Left ventricle myocardium inferior (tissue), 1 donor: ENCODE results near the gene GYS1. TPM values are rescaled to one million over a fixed set of nuclear protein-coding genes. Genes with fewer than 3 reads are reported as not detected.

Experiments used
- DNase-seq: peaks from one replicate; pipeline ENCODE4 v3.0.0-alpha.2; 2020
- H3K27ac ChIP-seq: fragments of 200-600 bp; replicated peaks from 2 replicates; pipeline ENCODE4 v1.8.0; 2021
- H3K27me3 ChIP-seq: fragments of 200-600 bp; 2 replicates; pipeline ENCODE4 v1.8.0; 2021; ENCODE audit warnings: low read depth
- H3K36me3 ChIP-seq: fragments of 200-600 bp; 2 replicates; pipeline ENCODE4 v1.8.0; 2021
- H3K4me1 ChIP-seq: fragments of 200-600 bp; 2 replicates; pipeline ENCODE4 v1.8.0; 2021
- H3K4me3 ChIP-seq: fragments of 200-600 bp; 2 replicates; pipeline ENCODE4 v1.8.0; 2021; ENCODE audit warnings: mild to moderate bottlenecking, moderate library complexity
- H3K9me3 ChIP-seq: fragments of 200-600 bp; replicated peaks from 2 replicates; pipeline ENCODE4 v1.8.0; 2021
- CTCF ChIP-seq: fragments of 200-600 bp; IDR thresholded peaks from 2 replicates; pipeline ENCODE4 v1.8.0; 2021; ENCODE audit warnings: antibody characterized with exemption, mild to moderate bottlenecking, borderline replicate concordance
- intact Hi-C: fragments of 100-400 bp; cut with micrococcal nuclease; formaldehyde crosslinking; loops from one replicate; pipeline ENCODE4 v1.11.0; 2022
- total RNA-seq: library from RNA; stranded (reverse); fragmentation: NEBNext Ultra II Directional; extraction: Animal tissue kit (Norgen Biotek cat#: 25700); gene quantifications from one replicate; pipeline ENCODE4 v1.2.1, GENCODE V29; 2021
- donor health status: DM: no; HTN: yes; CAD: no; lungs with severe emphysema.

Gene GYS1
- total RNA-seq, 1 donor from 2014 or later = 138 TPM

GRCh38 chr19:48945415-48945814 is 47.7 kb downstream of the GYS1 start:
- DNase-seq = no peak
- intact Hi-C loops = no loop called here

GRCh38 chr19:48943081-48943480 is 50.0 kb downstream of the GYS1 start:
- no peak overlapping the region for H3K27ac ChIP-seq
- intact Hi-C loops = no loop called here
- peaks cover 8% of the 10 kb centered on the region for H3K9me3 ChIP-seq
- H3K27me3 ChIP-seq = no peaks in the 10 kb centered on the region
- DNase-seq = no peak
- no peaks in the 10 kb centered on the region for H3K4me1 ChIP-seq
- no peak overlapping the region for H3K4me3 ChIP-seq
- H3K36me3 ChIP-seq = no peaks in the 10 kb centered on the region
- no peak for TF ChIP-seq CTCF

More at GRCh38 chr19:48945415-48945814, 47.7 kb downstream of the GYS1 start:
- no peaks in the 10 kb centered on the region for H3K36me3 ChIP-seq
- no peaks in the 10 kb centered on the region for H3K27me3 ChIP-seq
- no peak overlapping the region for H3K4me3 ChIP-seq
- no peak overlapping the region for H3K27ac ChIP-seq
- H3K9me3 ChIP-seq = peaks cover 8% of the 10 kb centered on the region
- no peaks in the 10 kb centered on the region for H3K4me1 ChIP-seq
- no peak for TF ChIP-seq CTCF

GRCh38 chr19:48940902-48941301 is 52.2 kb downstream of the GYS1 start:
- no peak overlapping the region for H3K4me3 ChIP-seq
- DNase-seq = no peak
- TF ChIP-seq CTCF = no peak
- H3K27ac ChIP-seq = no peak overlapping the region
- no peaks in the 10 kb centered on the region for H3K36me3 ChIP-seq
- peaks cover 8% of the 10 kb centered on the region for H3K9me3 ChIP-seq
- H3K27me3 ChIP-seq = no peaks in the 10 kb centered on the region
- intact Hi-C loops = no loop called here
- peaks cover 4% of the 10 kb centered on the region for H3K4me1 ChIP-seq

- intact Hi-C loops = no loop called here
- Histone ChIP-seq H3K9me3 (peaks cover 8% of the 10 kb centered on the region), H3K27me3 (no peaks in the 10 kb centered on the region), H3K4me1 (peaks cover 11% of the 10 kb centered on the region), H3K27ac (no peak overlapping the region), H3K36me3 (no peaks in the 10 kb centered on the region), H3K4me3 (no peak overlapping the region)
- no peak for DNase-seq
- no peak for TF ChIP-seq CTCF
Observed at GRCh38 chr19:48938256-48938655, 54.9 kb downstream of the GYS1 start.

- DNase-seq = no peak
- no peaks in the 10 kb centered on the region for H3K27me3 ChIP-seq
- H3K9me3 ChIP-seq = peaks cover 4% of the 10 kb centered on the region
- H3K4me1 ChIP-seq = peaks cover 16% of the 10 kb centered on the region
- intact Hi-C loops = no loop called here
- no peak overlapping the region for H3K27ac ChIP-seq
- no peak for TF ChIP-seq CTCF
- H3K4me3 ChIP-seq = no peak overlapping the region
- H3K36me3 ChIP-seq = no peaks in the 10 kb centered on the region
Observed at GRCh38 chr19:48935864-48936263, 57.2 kb downstream of the GYS1 start.

GRCh38 chr19:48934837-48935236 is 58.3 kb downstream of the GYS1 start:
- H3K27me3 ChIP-seq = no peaks in the 10 kb centered on the region
- H3K4me1 ChIP-seq = peaks cover 16% of the 10 kb centered on the region
- TF ChIP-seq CTCF = no peak
- H3K36me3 ChIP-seq = no peaks in the 10 kb centered on the region
- no peak overlapping the region for H3K27ac ChIP-seq
- intact Hi-C loops = no loop called here
- DNase-seq = no peak
- no peaks in the 10 kb centered on the region for H3K9me3 ChIP-seq
- no peak overlapping the region for H3K4me3 ChIP-seq
